GM19035 (cell line): ENCODE data around the gene MYBBP1A.

Experiments used
- ATAC-seq: cut with Tn5 transposase; IDR thresholded peaks from one replicate; pipeline ENCODE4 v1.9.1; 2021; ENCODE audit not compliant: unreplicated experiment

MYBBP1A gene

DNA sequence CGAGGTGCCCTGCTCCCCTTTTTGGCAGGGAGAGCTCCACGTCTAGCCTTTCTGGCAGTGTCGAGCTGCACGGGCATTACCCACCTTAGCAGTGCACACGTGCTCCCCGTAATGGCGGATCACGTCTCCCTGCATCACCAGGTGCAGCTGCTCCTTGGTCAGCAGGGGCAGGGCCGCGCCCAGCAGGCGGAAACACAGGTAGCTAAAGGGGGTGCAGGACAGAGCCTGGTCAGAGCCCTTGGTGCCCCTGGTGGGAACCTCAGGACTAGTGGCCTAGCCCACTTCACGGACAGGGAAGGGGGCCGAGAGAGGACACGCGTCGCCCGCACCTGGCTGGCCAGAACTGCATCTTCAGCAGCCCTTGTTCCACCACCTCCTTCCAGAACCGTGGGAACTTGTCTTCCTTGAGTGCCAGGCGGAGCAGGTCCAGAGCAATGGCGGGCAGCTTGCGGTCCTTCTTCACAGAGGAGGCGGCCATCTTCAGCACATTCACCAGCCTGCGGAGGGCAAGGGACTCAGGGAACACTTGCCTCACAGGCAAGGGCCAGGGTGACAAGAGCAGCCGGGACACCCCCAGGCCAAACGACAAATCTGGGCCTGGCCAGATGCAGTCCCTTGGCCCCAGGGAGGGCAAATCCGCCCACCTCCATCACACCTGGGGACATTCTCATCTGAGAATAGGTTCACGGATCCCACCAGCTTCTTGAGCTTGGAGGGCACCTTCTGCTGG is 3.2 kb downstream of the MYBBP1A start:
- no peak for ATAC-seq

DNA sequence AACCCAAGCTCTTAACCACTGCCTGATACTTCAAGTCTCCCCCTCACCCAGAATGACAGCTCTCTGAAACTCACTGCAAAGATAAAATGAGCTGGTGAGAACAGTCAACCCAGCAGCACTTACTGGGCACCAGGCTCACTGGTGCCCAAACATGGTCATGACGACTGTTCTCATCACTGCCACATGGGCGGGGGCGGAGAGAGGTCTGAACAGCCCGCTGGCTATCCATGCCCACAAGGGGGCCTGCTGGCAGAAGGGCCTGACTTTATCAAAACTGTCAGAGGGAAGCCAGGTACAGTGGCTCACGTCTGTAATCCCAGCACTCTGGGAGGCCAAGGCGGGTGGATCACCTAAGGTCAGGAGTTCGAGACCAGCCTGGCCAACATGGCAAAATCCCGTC is 4.0 kb downstream of the MYBBP1A start:
- no peak for ATAC-seq

DNA sequence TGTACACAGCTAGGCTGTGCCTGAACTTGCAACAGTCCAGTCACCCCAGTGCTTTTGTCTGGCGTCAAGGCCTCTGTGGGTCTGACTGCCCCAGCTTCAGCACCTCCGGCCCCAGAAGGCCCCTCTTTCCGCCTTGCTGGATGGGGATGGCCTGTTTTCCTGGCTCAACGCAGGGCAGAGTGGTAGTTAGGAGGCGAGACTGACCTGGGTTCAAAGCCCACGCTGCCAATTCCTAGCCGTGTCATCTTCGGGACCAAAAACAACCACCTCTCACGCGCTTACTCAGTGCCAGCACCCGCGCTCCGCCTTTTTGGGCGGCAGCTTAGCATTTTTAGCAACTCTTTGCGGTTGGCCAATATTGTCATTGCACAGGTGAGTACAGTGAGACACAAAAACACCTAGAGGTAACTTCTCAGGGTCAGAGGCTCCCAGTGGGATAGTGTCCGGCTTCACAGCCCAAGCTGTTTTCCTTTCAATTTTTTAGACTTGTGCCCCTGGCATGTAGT is 4.6 kb downstream of the MYBBP1A start:
- ATAC-seq: no peak

DNA sequence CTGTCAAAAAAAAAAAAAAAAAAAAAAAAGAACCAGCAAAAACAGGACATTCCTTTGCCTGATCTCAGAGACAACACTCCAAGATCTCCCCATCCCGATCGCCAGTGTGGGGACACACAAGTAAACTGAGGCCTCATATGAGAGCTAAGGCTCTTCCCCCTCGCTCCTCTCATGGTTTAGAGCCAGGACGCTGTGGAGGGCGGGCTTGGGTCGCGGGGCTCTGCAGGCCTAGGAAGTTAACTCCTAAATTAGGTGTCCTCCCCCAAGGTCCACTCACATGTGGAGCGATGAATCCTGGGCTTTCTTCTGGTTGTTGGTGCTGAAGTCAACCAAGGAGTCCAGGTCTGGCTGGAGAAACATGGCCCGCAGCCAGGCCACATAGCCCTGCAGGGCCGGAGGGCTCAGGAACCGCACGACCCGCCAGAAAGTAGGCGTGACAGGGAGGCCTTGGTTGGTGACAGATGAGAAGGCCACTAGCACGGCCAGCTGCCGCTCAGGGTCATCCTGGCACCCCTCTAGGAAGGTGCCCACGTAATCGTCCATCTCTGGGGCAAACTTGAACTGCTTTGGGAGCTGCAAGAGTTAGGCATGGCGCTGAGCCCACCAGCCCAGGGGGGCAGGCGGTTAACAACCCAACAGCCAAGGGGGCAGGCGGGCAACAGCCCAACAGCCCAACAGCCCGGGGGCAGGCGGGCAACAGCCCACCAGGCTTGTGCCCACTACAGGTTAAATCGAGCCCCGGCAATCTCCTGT is 5.2 kb downstream of the MYBBP1A start:
- ATAC-seq: no peak

GRCh38 chr17:4548721-4549531 is 6.3 kb downstream of the MYBBP1A start:
- ATAC-seq: no peak

DNA sequence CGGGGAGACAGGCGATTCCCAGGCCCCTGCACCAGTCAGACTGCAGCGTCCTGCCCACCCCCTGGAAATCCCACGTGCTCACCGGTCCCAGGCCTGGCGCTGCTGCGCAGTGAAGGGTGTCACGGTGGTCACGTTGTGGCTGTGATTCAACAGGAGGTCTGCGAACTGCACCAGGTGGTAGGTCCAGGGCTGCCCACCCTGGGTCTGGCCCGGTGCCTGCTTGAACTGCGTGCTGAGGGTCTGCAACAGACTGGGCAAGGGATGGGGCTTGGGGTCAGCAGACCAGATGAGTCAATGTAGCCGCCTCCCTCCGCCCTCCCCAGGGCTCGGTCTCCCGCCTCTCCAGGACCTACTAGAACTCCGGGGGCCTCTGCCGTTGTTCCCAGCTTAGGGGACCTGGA is 7.1 kb downstream of the MYBBP1A start:
- no peak for ATAC-seq

DNA sequence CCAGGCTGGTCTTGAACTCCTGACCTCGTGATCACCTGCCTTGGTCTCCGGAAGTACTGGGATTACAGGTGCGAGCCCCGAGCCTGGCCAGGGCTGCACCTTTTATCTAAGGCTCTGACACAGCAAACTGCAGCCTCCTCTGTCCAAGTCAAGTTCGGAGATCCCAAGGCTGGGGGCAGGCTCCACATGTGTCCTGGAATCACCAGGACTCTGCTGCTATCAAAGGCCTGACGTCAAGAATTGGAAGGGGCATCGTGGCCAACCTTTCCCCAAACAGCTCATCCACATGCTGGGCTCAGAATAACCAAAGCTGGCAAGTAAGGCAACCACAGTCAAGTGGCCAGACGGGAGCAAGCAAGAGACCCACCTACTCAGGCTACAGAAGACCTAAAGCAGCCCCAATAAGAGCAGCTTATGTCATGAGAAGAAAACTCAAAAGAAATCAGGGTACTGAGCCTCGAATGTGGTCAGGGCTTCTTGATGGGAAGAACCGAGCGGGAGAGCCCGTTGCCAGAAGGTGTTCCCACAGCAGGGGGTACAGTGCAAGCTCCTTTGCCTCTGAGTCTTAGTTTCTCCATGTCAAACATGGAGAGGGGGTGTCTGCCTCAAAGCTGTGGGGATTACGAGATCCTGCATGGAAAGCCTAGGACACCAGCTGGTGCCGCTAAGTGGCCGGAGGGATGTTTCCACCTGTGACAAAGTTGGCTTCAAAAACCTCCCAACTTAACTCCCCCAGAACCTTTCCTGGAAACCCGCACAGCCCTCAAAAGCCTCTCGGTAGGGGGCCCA is 7.9 kb downstream of the MYBBP1A start:
- ATAC-seq: no peak

DNA sequence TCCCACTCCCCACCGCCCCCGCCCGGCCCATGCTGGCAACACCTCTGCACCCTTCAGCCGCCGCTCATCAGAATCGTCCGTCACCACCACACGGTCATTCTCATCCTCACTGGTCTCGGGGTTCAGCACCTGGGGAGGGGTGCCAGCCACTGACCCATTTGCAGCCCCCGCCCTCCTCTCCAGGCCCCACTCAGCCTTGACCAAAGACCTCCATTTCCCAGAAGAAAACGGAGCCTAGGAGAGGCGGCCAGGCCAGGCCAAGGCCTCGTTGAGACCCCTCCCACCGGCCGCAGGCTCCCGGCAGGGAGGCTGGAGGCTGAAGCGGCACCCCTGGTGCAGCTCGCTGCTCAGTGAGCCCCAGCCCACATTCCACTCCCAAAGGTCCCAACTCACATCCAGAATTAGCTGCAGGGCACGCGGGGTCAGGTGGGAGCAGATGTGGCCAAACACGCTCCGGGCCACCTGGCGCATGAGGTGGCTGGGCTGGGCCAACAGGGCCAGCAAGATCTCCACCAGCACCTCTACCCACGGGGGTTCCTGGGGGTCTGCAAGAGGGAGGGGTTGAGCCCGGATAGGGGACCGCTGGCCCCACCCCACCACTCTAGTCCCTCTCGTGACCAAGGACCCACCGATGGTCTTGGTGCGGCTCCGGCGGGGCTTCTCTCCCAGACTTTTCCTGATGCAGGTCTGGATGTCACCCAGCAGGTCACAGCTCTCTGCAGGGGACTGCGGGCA is 9.8 kb downstream of the MYBBP1A start:
- ATAC-seq: no peak

DNA sequence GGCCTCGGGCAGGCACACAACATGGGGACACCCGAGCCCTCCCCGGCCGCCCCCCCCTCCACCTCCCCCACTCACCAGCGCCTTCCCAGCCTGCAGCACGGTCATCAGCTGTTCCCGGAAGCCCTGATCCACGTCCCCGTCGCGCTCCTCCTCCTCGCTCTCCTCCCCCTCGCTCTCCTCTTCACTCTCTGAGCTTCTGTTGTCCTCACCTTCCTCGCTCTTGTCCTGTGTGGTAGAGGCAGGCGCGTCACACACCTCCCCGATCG is 10.3 kb downstream of the MYBBP1A start:
- ATAC-seq: no peak

DNA sequence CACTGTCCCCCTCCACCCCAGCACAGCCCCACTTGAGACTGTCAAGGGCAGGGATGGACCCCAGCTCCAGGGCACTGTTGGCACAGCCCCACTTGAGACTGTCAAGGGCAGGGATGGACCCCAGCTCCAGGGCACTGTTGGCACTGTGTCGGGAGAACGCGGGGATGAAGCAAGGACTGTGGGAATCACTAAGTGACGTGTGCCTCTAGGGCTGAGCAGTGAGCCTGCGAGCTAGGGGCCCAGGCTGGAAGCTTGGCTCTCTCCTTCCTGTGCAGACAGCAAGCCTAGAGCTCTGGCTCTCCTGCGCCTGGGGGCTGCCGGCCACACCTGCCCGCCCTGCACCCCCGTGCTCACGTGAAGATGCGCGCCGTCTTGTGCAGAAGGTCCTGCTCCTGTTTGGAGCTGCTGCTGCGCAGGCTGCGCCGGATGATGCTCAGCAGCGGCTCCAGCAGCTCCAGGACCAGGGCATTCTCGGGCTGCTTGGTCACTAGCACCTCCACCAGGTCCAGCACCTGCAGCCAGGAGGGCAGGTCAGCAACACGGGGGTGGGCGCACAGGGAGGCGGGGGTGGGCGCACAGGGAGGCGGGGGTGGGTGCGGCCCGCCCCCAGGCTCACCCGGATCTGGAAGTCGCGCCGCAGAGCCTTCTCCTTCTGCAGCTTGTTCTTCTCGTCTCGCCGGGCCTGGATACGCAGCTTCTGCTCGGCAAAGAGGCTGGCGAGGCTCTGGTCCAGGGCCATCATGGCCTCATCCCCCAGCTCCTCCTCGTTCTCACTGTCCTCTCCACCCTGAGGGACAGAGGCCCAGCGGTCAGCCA is 10.8 kb downstream of the MYBBP1A start:
- no peak for ATAC-seq

DNA sequence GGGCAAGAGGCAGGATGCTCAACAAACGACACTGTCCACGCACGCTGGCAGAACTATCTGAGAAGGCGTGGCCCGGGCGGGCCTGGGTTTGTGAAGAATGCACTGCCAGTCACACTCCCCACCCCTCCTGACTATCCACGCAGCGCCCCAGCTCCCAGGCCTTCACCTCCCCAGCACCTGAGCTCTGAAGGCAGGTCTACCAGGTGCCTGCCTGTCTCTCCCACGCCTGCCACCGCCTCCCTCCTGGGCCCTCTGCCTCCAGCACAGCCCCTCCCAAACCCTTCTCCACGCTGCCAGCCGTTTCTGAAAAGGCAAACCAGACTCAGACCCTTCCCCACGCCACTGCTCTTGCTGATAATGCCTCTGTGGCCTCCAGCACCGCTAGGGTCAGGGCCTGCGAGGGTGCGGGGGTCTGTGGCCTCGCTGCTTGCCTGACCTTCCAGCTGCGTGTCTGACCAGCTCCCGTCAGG is 11.6 kb downstream of the MYBBP1A start:
- no peak for ATAC-seq

GRCh38 chr17:4542726-4543191 is 12.4 kb downstream of the MYBBP1A start:
- no peak for ATAC-seq

DNA sequence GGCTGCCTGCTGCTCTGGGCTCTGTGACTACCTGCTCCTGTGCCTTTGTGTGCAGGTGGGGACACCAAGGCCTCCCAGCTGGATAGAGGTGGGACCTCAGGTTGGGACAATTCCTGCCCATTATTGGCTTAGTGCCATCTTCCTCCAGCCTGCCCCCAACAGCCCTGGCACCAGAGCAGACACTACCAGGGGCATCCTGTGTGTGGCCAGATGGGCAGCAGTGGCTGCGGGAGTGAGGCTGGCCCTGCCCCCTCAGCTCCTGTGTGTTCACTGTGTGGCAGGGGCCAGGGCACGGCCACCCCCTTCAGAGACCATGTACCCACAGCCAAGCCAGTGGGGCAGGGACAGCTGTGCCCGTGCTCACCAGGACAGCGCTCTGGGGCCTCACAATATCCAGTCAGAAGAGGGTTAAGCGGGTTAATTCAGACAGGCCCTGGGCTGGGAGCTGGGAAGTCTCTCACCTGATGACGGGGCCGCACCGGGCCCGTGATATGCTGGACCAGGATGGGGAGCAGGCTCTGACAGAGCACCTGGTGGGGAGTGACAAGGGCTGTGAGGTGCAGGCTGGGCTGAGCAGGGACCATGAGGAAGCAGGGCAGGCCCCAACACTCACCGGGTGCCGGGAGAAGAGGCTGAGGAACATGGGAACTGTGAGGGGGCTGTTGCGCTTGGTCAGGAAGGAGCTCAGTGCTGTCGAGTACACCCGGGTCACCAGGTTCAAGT is 13.0 kb downstream of the MYBBP1A start:
- no peak for ATAC-seq

- ATAC-seq: no peak
Measured at GRCh38 chr17:4541328-4542002, 13.7 kb downstream of the MYBBP1A start.

- no peak for ATAC-seq
Measured at GRCh38 chr17:4540687-4541327, 14.4 kb downstream of the MYBBP1A start.

DNA sequence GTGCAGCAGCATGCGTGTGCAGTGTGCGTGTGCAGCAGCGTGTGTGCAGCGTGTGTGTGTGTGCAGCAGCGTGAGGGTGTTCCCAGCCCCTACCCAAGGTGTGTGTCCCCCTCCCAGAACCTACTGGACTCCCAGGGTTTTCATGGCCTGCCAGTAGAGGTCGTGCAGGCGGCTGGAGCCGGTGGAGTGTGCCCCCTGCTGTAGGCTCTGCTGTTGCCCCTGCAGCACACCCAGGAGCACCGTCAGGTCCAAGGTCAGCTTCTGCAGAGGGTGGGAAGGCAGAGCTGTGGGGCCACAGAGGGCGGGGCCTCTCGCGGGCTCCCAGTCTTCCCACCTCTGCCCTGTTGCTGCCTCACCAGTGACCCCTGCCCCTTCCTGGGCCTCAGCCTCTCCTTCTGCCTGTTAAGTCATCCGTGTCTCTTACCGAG is 14.9 kb downstream of the MYBBP1A start:
- ATAC-seq: no peak

- ATAC-seq: no peak
Measured at GRCh38 chr17:4539576-4540223, 15.5 kb downstream of the MYBBP1A start.
